Measurements from ENCODE around the gene ZMIZ1. TPM values are rescaled to one million over a fixed set of nuclear protein-coding genes. Genes with fewer than 3 reads are reported as not detected.

The ZMIZ1 gene
- polyA plus RNA-seq, 1 experiment = 13.0 TPM

- TF ChIP-seq CTCF (IDR thresholded peaks at IDR 0.05; ENCODE audit: insufficient read depth, low read depth, low read length) = no peak
- DNase-seq (ENCODE audit: low read depth) = no peak
- Histone ChIP-seq H3K27me3 (ENCODE audit: control insufficient read depth, insufficient read depth, low read length) (no peaks in the 10 kb centered on the region), H3K36me3 (ENCODE audit: control insufficient read depth, insufficient read depth, low read length) (peaks cover 19% of the 10 kb centered on the region), H3K4me3 (ENCODE audit: low read depth, low read length) (no peak overlapping the region)
- ChIA-PET CTCF (interaction anchor here (0.7 to 1.5 kb wide), 2 partner anchors 50 to 197 kb away, joined by 3 read pairs; no protein-coding TSS in a partner anchor), POLR2A (no interaction called here)
Measured at GRCh38 chr10:79145517-79146470, 77.0 kb downstream of the ZMIZ1 start.

DNA sequence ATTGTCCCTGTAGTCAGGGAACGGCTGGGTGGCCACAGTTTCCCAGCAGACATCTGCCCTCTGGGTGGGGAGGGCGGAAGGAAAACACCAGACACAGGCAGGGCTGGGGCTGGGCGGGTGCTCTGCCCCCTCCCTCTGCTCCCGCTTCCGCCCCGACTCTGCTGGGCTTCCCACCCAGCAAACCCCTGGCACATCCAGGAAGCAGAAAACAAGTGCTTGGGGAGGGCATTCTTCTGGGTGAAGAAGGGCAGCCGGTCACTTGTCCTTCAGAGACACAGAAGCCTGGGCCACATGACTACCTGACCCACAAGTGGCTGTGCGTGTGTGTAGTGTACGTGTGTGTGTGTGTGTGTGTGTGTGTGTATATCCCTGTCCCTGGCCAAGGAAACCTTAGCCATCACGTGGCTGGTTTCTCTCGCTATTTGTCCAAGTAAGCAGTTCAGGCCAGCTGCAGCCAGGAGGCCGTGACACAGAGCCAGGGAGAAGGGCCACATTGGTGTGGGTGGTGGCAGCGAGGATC lies 77.9 kb downstream of the ZMIZ1 start:
- TF ChIP-seq CTCF (IDR thresholded peaks at IDR 0.05; ENCODE audit: insufficient read depth, low read depth, low read length) = peak; percentile 16; the same call in 1 of the 2 replicates
- H3K36me3 ChIP-seq (ENCODE audit: control insufficient read depth, insufficient read depth, low read length) = peaks cover 17% of the 10 kb centered on the region
- ChIA-PET POLR2A (no interaction called here), CTCF (interaction anchor here (0.7 to 1.5 kb wide), 2 partner anchors 11 to 50 kb away, joined by 3 to 5 read pairs; no protein-coding TSS in a partner anchor)
- no peak for DNase-seq (ENCODE audit: low read depth)
- no peaks in the 10 kb centered on the region for H3K27me3 ChIP-seq (ENCODE audit: control insufficient read depth, insufficient read depth, low read length)
- H3K4me3 ChIP-seq (ENCODE audit: low read depth, low read length) = no peak overlapping the region

DNA sequence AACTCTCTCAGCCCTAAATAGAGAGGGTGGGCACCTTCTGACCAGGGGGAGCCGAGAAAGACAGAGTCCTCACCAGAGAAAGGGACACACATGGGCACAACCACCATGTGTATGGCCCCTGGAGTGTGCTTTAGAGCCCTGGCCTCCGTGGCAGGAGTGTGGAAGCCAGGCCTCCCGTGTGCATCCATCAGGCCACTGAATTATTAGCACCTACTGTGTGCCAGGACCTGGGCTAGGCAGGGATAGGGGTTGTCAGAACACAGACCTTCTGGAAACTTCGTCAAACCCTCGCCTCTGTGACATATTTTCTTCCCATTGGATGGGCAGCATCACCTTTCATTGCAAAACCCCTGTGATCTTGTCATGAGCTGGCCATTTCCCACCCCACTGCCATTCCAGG lies 78.5 kb downstream of the ZMIZ1 start:
- POLR2A ChIA-PET = no interaction called here
- no peaks in the 10 kb centered on the region for H3K27me3 ChIP-seq (ENCODE audit: control insufficient read depth, insufficient read depth, low read length)
- DNase-seq (ENCODE audit: low read depth) = no peak
- H3K36me3 ChIP-seq (ENCODE audit: control insufficient read depth, insufficient read depth, low read length) = peaks cover 16% of the 10 kb centered on the region
- H3K4me3 ChIP-seq (ENCODE audit: low read depth, low read length) = no peak overlapping the region
- no peak for TF ChIP-seq CTCF (IDR thresholded peaks at IDR 0.05; ENCODE audit: insufficient read depth, low read depth, low read length)
- CTCF ChIA-PET = interaction anchor here (0.7 kb wide), 1 partner anchor 10 kb away, joined by 5 read pairs; no protein-coding TSS in a partner anchor

GRCh38 chr10:79147796-79148451 lies 79.2 kb downstream of the ZMIZ1 start:
- CTCF ChIA-PET = interaction anchor here (1.8 kb wide), 1 partner anchor 47 kb away, joined by 9 read pairs; no protein-coding TSS in a partner anchor

More at GRCh38 chr10:79147796-79148451, 79.2 kb downstream of the ZMIZ1 start:
- TF ChIP-seq CTCF (IDR thresholded peaks at IDR 0.05; ENCODE audit: insufficient read depth, low read depth, low read length) = no peak
- Histone ChIP-seq H3K4me3 (ENCODE audit: low read depth, low read length) (no peak overlapping the region), H3K36me3 (ENCODE audit: control insufficient read depth, insufficient read depth, low read length) (peaks cover 11% of the 10 kb centered on the region), H3K27me3 (ENCODE audit: control insufficient read depth, insufficient read depth, low read length) (no peaks in the 10 kb centered on the region)
- DNase-seq (ENCODE audit: low read depth) = no peak
- POLR2A ChIA-PET = no interaction called here
